GM12878 (cell line): ENCODE results near the gene FAT4. TPM values are rescaled to one million over a fixed set of nuclear protein-coding genes. Genes with fewer than 3 reads are reported as not detected.

ENCODE experiments used
- ATAC-seq: fragments of 200-7000 bp; cut with Tn5 transposase; 3 replicates; pipeline ENCODE4 v1.9.1; 2020; ENCODE audit warnings: mild to moderate bottlenecking, moderate library complexity
- BruUV-seq: library from RNA; stranded (reverse); fragments of 400-500 nt; replicated peaks from 2 replicates; lab custom pipeline; 2021; lab: Mats Ljungman, UMichigan
- CTCF ChIA-PET: fragments of 300-600 bp; sonication (Branson Sonifier 250); formaldehyde crosslinking; extraction: SDS; loops from one replicate; lab custom pipeline; 2021; ENCODE audit warnings: inconsistent platforms; lab: Yijun Ruan, JAX
- POLR2A ChIA-PET: fragments of 350-600 bp; formaldehyde crosslinking; extraction: SDS; loops from one replicate; lab custom pipeline; 2021; ENCODE audit warnings: inconsistent platforms; lab: Charles Lee
- RAD21 ChIA-PET: fragments of 300-600 bp; sonication (Branson Sonifier 250); formaldehyde crosslinking; loops from one replicate; lab custom pipeline; 2023; ENCODE audit warnings: antibody characterized with exemption; ENCODE audit not compliant: unreplicated experiment; lab: Charles Lee
- SMC1A ChIA-PET: fragments of 300-600 bp; sonication (Branson Sonifier 250); formaldehyde crosslinking; loops from one replicate; lab custom pipeline; 2023; ENCODE audit not compliant: unreplicated experiment, uncharacterized antibody; lab: Charles Lee
- DNase-seq: peaks from one replicate; pipeline ENCODE4 v3.0.0-alpha.2; 2011; ENCODE audit warnings: low read depth, low spot score
- FAIRE-seq: peaks from 3 replicates; lab custom pipeline; 2011; peaks lifted over from hg19 to GRCh38; lab: Jason Lieb, UNC
- H2AFZ ChIP-seq: 2 replicates; pipeline ENCODE4 v1.6.0; 2011; ENCODE audit warnings: low read depth, low read length, control low read depth; ENCODE audit not compliant: control insufficient read depth
- H3K27ac ChIP-seq: 2 replicates; pipeline ENCODE4 v1.5.1; 2011; ENCODE audit warnings: control low read depth; ENCODE audit not compliant: control insufficient read depth, insufficient read depth
- H3K27me3 ChIP-seq, 2 experiments: replicated peaks in 1 of 2; 2 replicates each; pipeline versions ENCODE4 v1.6.0 to v1.6.1; 2011; ENCODE audit warnings: low read length in 1 of 2; ENCODE audit not compliant: control insufficient read depth in 2 of 2, insufficient read depth in 2 of 2
- H3K36me3 ChIP-seq, 2 experiments: 2 replicates each; pipeline ENCODE4 v1.5.1; 2011; ENCODE audit warnings: low read length in 1 of 2; ENCODE audit not compliant: control insufficient read depth in 2 of 2, insufficient read depth in 2 of 2
- H3K4me1 ChIP-seq: 2 replicates; pipeline ENCODE4 v1.6.1; 2011; ENCODE audit warnings: mild to moderate bottlenecking, low read length, moderate library complexity, mixed read lengths; ENCODE audit not compliant: control insufficient read depth, insufficient read depth
- H3K4me2 ChIP-seq: 2 replicates; pipeline ENCODE4 v1.6.0; 2011; ENCODE audit warnings: control low read depth; ENCODE audit not compliant: control insufficient read depth, insufficient read depth
- H3K4me3 ChIP-seq: fragments of 200-600 bp; sonication (generic); 2 replicates; pipeline ENCODE4 v1.5.1; 2016
- H3K79me2 ChIP-seq: 2 replicates; pipeline ENCODE4 v1.6.0; 2011; ENCODE audit warnings: low read length; ENCODE audit not compliant: control insufficient read depth, insufficient read depth
- H3K9ac ChIP-seq: 2 replicates; pipeline ENCODE4 v1.8.0; 2011; ENCODE audit warnings: low read length, control low read depth, mixed read lengths; ENCODE audit not compliant: control insufficient read depth, insufficient read depth
- H3K9me3 ChIP-seq: replicated peaks from 3 replicates; pipeline ENCODE4 v1.5.1; 2011; ENCODE audit warnings: mild to moderate bottlenecking, low read length; ENCODE audit not compliant: control insufficient read depth, insufficient read depth
- H4K20me1 ChIP-seq: 2 replicates; pipeline ENCODE4 v1.6.0; 2011; ENCODE audit not compliant: control insufficient read depth, insufficient read depth
- BACH1 ChIP-seq: fragments of 450-650 bp; IDR thresholded peaks from 2 replicates; pipeline ENCODE4 v1.6.1; 2017; ENCODE audit warnings: mild to moderate bottlenecking, borderline replicate concordance
- FOXK2 ChIP-seq: fragments of 450-650 bp; IDR thresholded peaks from 2 replicates; pipeline ENCODE4 v1.6.1; 2017; ENCODE audit warnings: mild to moderate bottlenecking, moderate library complexity
- KLF5 ChIP-seq: fragments of 450-650 bp; IDR thresholded peaks from 2 replicates; pipeline ENCODE4 v1.6.1; 2014; ENCODE audit warnings: mild to moderate bottlenecking; ENCODE audit not compliant: partially characterized antibody
- MXI1 ChIP-seq: fragments of 150-350 bp; IDR thresholded peaks from 2 replicates; pipeline ENCODE4 v1.6.1; 2011; ENCODE audit warnings: low read depth, mild to moderate bottlenecking, inconsistent platforms, low read length, improper control_type of control experiment
- RCOR1 ChIP-seq: conservative IDR thresholded peaks from 2 replicates; pipeline ENCODE4 v1.6.1; 2012; ENCODE audit warnings: low read depth, low read length, improper control_type of control experiment
- ZSCAN29 ChIP-seq: fragments of 450-650 bp; IDR thresholded peaks from 2 replicates; pipeline ENCODE4 v1.6.1; 2017; ENCODE audit warnings: mild to moderate bottlenecking, moderate library complexity
- WGBS: methylation state at CpG from one replicate; pipeline ENCODE4 v1.1.6; 2016; ENCODE audit warnings: low lambda C conversion rate; ENCODE audit not compliant: insufficient replicate concordance, insufficient coverage; ENCODE audit errors: missing lambda C conversion rate; 5-methylcytosine and 5-hydroxymethylcytosine counted together
- in situ Hi-C: fragments of 300-500 bp; cut with MboI; formaldehyde crosslinking; loops from 9 replicates; pipeline ENCODE4 v1.14.3; 2018; ENCODE audit warnings: mixed read lengths
- intact Hi-C: fragments of 100-400 bp; cut with micrococcal nuclease; formaldehyde crosslinking; loops from one replicate; pipeline ENCODE4 v1.14.2; 2022; ENCODE audit not compliant: unreplicated experiment
- polyA plus RNA-seq, 11 experiments: library from polyadenylated mRNA; depleted of rRNA in 4 of 11; unstranded in 6 of 11; stranded (reverse) in 5 of 11; fragments of >200 nt; fragmentation: Nextera tagmentation in 4 of 11; fragmentation: Illumina TruSeq in 1 of 11; extraction: Ambion mirVana in 4 of 11; extraction: Trizol in 1 of 11; gene quantifications; 1 replicate in 1 of 11; 2 replicates in 10 of 11; pipeline versions ENCODE4 v1.2.1 to v1.2.3, GENCODE V29; 2011 to 2016; ENCODE audit warnings: inconsistent platforms in 2 of 11, missing spikeins in 2 of 11, low read depth in 1 of 11
- total RNA-seq, 4 experiments: library from RNA; depleted of rRNA in 3 of 4; stranded (reverse); fragments of >200 nt in 3 of 4; fragmentation: Illumina TruSeq in 1 of 4; extraction: Trizol in 1 of 4; gene quantifications; 2 replicates each; pipeline versions ENCODE4 v1.2.1 to v1.2.3, GENCODE V29; 2013 to 2021
- TF ChIP-seq, protein P1 (sequence below): IDR thresholded peaks from 2 replicates; pipeline ENCODE4 v1.6.1; 2011; ENCODE audit warnings: borderline replicate concordance, low read depth, mild to moderate bottlenecking, moderate library complexity, low read length; ENCODE audit not compliant: insufficient read depth, poor library complexity, severe bottlenecking
- TF ChIP-seq, protein P2 (sequence below): fragments of 450-650 bp; IDR thresholded peaks from 2 replicates; pipeline ENCODE4 v1.6.1; 2017; ENCODE audit warnings: low read depth, mild to moderate bottlenecking, moderate library complexity
- TF ChIP-seq, protein P3 (sequence below): fragments of 450-650 bp; IDR thresholded peaks from 2 replicates; pipeline ENCODE4 v1.6.1; 2016; ENCODE audit warnings: mild to moderate bottlenecking
- TF ChIP-seq, protein P4 (sequence below): fragments of 150-350 bp; IDR thresholded peaks from 2 replicates; pipeline ENCODE4 v1.6.1; 2014; ENCODE audit warnings: mild to moderate bottlenecking, low read depth, low read length
- TF ChIP-seq, protein P5 (sequence below): fragments of 450-650 bp; IDR thresholded peaks from 2 replicates; pipeline ENCODE4 v1.6.1; 2017; ENCODE audit warnings: mild to moderate bottlenecking, low read depth, inconsistent platforms; ENCODE audit not compliant: poor library complexity, severe bottlenecking

The FAT4 gene
- total and polyA plus RNA-seq, 10 of the 15 experiments (the other 5 are each of a cell fraction or from before 2014, with no cell fraction given) = 0.03 TPM; not detected in 9

DNA sequence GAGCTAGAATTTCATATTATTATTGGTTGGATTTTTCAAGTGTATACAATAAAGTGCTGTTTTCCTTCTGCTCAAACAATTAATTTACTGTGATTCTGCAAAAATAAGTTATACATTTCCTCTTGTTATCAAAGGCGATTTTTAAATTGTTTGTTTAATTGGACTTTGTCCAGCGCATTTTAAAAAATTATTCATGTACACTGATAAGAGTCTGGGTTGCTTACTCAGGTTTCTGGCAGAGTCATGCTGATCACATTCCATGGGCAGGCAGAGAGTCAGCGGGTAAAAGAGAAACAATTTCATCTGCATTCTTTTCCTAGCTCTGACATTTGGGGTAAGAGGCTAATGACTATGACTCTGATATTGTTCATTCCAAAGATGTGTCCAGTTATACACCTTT lies 8.9 kb downstream of the FAT4 start (continued):
- TF ChIP-seq, protein P1, sequence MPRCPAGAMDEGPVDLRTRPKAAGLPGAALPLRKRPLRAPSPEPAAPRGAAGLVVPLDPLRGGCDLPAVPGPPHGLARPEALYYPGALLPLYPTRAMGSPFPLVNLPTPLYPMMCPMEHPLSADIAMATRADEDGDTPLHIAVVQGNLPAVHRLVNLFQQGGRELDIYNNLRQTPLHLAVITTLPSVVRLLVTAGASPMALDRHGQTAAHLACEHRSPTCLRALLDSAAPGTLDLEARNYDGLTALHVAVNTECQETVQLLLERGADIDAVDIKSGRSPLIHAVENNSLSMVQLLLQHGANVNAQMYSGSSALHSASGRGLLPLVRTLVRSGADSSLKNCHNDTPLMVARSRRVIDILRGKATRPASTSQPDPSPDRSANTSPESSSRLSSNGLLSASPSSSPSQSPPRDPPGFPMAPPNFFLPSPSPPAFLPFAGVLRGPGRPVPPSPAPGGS = no peak
- TF ChIP-seq KLF5 (no peak), RCOR1 (no peak), ZSCAN29 (no peak)
- TF ChIP-seq, protein P2, sequence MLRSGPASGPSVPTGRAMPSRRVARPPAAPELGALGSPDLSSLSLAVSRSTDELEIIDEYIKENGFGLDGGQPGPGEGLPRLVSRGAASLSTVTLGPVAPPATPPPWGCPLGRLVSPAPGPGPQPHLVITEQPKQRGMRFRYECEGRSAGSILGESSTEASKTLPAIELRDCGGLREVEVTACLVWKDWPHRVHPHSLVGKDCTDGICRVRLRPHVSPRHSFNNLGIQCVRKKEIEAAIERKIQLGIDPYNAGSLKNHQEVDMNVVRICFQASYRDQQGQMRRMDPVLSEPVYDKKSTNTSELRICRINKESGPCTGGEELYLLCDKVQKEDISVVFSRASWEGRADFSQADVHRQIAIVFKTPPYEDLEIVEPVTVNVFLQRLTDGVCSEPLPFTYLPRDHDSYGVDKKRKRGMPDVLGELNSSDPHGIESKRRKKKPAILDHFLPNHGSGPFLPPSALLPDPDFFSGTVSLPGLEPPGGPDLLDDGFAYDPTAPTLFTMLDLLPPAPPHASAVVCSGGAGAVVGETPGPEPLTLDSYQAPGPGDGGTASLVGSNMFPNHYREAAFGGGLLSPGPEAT = no peak
- TF ChIP-seq, protein P3, sequence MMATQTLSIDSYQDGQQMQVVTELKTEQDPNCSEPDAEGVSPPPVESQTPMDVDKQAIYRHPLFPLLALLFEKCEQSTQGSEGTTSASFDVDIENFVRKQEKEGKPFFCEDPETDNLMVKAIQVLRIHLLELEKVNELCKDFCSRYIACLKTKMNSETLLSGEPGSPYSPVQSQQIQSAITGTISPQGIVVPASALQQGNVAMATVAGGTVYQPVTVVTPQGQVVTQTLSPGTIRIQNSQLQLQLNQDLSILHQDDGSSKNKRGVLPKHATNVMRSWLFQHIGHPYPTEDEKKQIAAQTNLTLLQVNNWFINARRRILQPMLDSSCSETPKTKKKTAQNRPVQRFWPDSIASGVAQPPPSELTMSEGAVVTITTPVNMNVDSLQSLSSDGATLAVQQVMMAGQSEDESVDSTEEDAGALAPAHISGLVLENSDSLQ = no peak

DNA sequence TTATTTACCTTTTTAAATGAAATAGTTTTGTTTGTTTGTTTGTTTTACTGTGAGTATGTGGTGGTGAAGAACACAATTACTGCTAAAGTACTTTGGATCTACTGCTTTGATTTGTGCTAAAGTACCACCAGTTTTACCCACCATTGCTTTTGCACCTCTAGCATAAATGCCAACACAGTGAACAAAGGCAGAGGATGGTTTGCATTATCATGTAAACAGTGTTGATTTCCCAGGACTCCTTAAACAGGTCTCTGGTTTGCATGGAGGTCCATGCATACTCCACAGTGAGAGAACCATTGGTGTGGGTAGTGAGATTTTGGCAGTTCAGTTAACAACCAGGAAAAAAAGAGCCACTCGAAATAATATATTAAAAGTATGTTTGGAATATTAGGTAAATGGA lies 11.0 kb downstream of the FAT4 start:
- in situ Hi-C loops (no loop called here), intact Hi-C loops (no loop called here)
- H3K9ac ChIP-seq = no peak overlapping the region
- no TSS peak for BruUV-seq
- 0% methylated on average over 1 of the region's 1 CpG for WGBS
- ChIA-PET CTCF (interaction anchor here (0.6 kb wide), 2 partner anchors 13 to 61 kb away, joined by 3 read pairs; no protein-coding TSS in a partner anchor), SMC1A (no interaction called here), RAD21 (no interaction called here), POLR2A (no interaction called here)
- H3K79me2 ChIP-seq = no peaks in the 10 kb centered on the region
- no peaks in the 10 kb centered on the region for H3K36me3 ChIP-seq
- no peaks in the 10 kb centered on the region for H3K9me3 ChIP-seq
- H3K27ac ChIP-seq = no peak overlapping the region
- ATAC-seq (no peak), DNase-seq (no peak), FAIRE-seq (no peak)
- H3K4me2 ChIP-seq = no peak overlapping the region
- no peak overlapping the region for H3K4me3 ChIP-seq
- no peak overlapping the region for H2AFZ ChIP-seq
- H3K4me1 ChIP-seq = no peaks in the 10 kb centered on the region
- no peaks in the 10 kb centered on the region for H4K20me1 ChIP-seq
- no peaks in the 10 kb centered on the region for H3K27me3 ChIP-seq
- TF ChIP-seq MXI1 (no peak), BACH1 (no peak), FOXK2 (no peak)
- TF ChIP-seq, protein P2 = no peak
- TF ChIP-seq, protein P4, sequence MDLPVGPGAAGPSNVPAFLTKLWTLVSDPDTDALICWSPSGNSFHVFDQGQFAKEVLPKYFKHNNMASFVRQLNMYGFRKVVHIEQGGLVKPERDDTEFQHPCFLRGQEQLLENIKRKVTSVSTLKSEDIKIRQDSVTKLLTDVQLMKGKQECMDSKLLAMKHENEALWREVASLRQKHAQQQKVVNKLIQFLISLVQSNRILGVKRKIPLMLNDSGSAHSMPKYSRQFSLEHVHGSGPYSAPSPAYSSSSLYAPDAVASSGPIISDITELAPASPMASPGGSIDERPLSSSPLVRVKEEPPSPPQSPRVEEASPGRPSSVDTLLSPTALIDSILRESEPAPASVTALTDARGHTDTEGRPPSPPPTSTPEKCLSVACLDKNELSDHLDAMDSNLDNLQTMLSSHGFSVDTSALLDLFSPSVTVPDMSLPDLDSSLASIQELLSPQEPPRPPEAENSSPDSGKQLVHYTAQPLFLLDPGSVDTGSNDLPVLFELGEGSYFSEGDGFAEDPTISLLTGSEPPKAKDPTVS = no peak
- TF ChIP-seq, protein P5, sequence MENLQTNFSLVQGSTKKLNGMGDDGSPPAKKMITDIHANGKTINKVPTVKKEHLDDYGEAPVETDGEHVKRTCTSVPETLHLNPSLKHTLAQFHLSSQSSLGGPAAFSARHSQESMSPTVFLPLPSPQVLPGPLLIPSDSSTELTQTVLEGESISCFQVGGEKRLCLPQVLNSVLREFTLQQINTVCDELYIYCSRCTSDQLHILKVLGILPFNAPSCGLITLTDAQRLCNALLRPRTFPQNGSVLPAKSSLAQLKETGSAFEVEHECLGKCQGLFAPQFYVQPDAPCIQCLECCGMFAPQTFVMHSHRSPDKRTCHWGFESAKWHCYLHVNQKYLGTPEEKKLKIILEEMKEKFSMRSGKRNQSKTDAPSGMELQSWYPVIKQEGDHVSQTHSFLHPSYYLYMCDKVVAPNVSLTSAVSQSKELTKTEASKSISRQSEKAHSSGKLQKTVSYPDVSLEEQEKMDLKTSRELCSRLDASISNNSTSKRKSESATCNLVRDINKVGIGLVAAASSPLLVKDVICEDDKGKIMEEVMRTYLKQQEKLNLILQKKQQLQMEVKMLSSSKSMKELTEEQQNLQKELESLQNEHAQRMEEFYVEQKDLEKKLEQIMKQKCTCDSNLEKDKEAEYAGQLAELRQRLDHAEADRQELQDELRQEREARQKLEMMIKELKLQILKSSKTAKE = no peak
